CD4-positive, alpha-beta T cell (primary cell): ENCODE measurements around the gene PTDSS2. TPM values are rescaled to one million over a fixed set of nuclear protein-coding genes. Genes with fewer than 3 reads are reported as not detected.

Experiments used
- ATAC-seq: fragments of 200-7000 bp; cut with Tn5 transposase; one replicate; pipeline ENCODE4 v1.10.0; 2022; ENCODE audit warnings: mild to moderate bottlenecking; ENCODE audit not compliant: poor library complexity
- CTCF ChIA-PET: fragments of 350-600 bp; sonication (Branson Sonifier 250); formaldehyde crosslinking; loops from one replicate; lab custom pipeline; 2021; ENCODE audit warnings: antibody characterized with exemption, inconsistent platforms; lab: Charles Lee
- POLR2A ChIA-PET: fragments of 350-600 bp; sonication (Branson Sonifier 250); formaldehyde crosslinking; loops from one replicate; lab custom pipeline; 2021; ENCODE audit warnings: antibody characterized with exemption, inconsistent platforms; lab: Charles Lee
- DNase-seq, 14 experiments: peaks; one replicate each; pipeline ENCODE4 v3.0.0-alpha.2; 2013 to 2020; ENCODE audit warnings: mixed read lengths in 2 of 14
- H3K27ac ChIP-seq, 2 donors: one replicate each; pipeline versions ENCODE4 v1.5.1 to v1.7.0; 2013; ENCODE audit warnings: low read length in 2 of 2, low read depth in 1 of 2, mild to moderate bottlenecking in 1 of 2
- H3K27me3 ChIP-seq, 2 experiments: 1 replicate in 1 of 2; 2 replicates in 1 of 2; pipeline versions ENCODE4 v1.6.1 to v1.7.0; 2013; ENCODE audit warnings: low read length in 2 of 2, control low read depth in 1 of 2, mild to moderate bottlenecking in 1 of 2, moderate library complexity in 1 of 2; ENCODE audit not compliant: insufficient read depth in 2 of 2, control insufficient read depth in 1 of 2
- H3K36me3 ChIP-seq: one replicate; pipeline ENCODE4 v1.6.1; 2013; ENCODE audit warnings: low read length, control low read depth; ENCODE audit not compliant: insufficient read depth
- H3K4me1 ChIP-seq: one replicate; pipeline ENCODE4 v1.6.1; 2013; ENCODE audit warnings: low read length, control low read depth; ENCODE audit not compliant: insufficient read depth
- H3K4me3 ChIP-seq: one replicate; pipeline ENCODE4 v1.5.1; 2013; ENCODE audit warnings: mild to moderate bottlenecking, low read length, moderate library complexity
- H3K9me3 ChIP-seq, 2 experiments: 1 replicate in 1 of 2; 2 replicates in 1 of 2; pipeline versions ENCODE4 v1.6.1 to v1.7.0; 2013; ENCODE audit warnings: low read length in 2 of 2, mild to moderate bottlenecking in 2 of 2, control low read depth in 1 of 2, moderate library complexity in 1 of 2; ENCODE audit not compliant: control insufficient read depth in 1 of 2, insufficient read depth in 1 of 2
- H3K27ac Mint-ChIP-seq: one replicate; pipeline ENCODE4 v1.8.0; 2020; ENCODE audit warnings: mixed read lengths
- H3K27me3 Mint-ChIP-seq: one replicate; pipeline ENCODE4 v1.8.0; 2021; ENCODE audit warnings: mixed read lengths
- H3K36me3 Mint-ChIP-seq: one replicate; pipeline ENCODE4 v1.8.0; 2021; ENCODE audit warnings: low read depth, mixed read lengths
- H3K4me1 Mint-ChIP-seq: one replicate; pipeline ENCODE4 v1.8.0; 2021; ENCODE audit warnings: low read depth, mixed read lengths
- H3K4me3 Mint-ChIP-seq: one replicate; pipeline ENCODE4 v1.8.0; 2020; ENCODE audit warnings: mild to moderate bottlenecking, mixed read lengths
- H3K9me3 Mint-ChIP-seq: one replicate; pipeline ENCODE4 v1.8.0; 2020; ENCODE audit warnings: mixed read lengths
- intact Hi-C, 2 experiments: fragments of 100-400 bp; cut with DNase I in 1 of 2; cut with micrococcal nuclease in 1 of 2; formaldehyde crosslinking; loops; one replicate each; pipeline versions ENCODE4 v1.15.1 to v1.9.0; 2023 to 2025; cut with DNase I, micrococcal nuclease
- total RNA-seq, 174 experiments: library from RNA in 2 of 174; stranded (reverse) in 2 of 174; gene quantifications; one replicate each; pipeline ENCODE4 v1.2.3 and lab custom pipeline; 2021 to 2026
- TF ChIP-seq, protein P1 (sequence below): fragments of 200-600 bp; IDR thresholded peaks from one replicate; pipeline ENCODE4 v1.8.0; 2022; ENCODE audit warnings: antibody characterized with exemption, mild to moderate bottlenecking

The PTDSS2 gene
- total RNA-seq, 2 experiments from 2014 or later = 15.2 to 18.4 TPM

DNA sequence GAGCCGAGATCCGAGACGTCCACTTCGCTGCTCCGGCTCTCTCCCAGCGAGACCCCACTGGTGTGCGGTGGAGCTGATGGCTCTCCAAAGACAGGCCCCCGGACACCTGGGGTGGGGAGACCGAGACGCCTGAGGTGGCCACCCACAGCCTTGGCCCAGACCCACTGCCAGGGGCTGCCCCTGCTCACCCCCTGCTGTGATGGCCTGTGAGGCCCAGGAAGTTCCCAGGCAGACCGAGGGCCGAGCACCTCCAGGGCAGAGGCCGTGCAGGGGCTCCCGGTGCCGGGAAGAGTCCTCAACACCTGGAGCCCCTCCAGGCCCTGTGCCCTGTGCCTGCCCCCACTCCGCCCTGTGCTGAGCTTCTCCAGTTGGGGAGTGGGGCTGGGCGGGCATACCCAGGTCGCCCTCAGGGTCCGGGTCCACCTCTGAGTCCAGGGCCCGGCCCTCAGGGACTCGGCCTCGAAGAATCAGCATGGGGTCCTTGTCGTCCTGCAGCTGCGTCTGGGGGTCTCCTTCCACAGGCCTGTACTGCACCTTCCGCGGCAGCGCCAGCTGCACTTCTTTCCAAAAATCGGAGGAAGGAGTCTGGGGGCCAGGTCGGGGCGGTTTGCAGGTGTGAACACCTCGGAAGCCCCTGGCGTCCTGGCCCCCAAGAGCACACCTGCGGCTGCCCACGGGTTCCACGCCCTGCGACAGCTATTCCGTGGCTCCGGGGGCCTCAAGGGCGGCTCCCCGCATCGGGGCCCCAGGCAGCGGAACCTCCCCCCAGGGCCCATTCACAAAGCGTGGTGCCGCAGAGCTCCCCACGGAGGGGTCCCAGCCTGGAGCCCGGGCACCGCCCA, 43.9 kb upstream of the PTDSS2 start:
- TF ChIP-seq, protein P1, sequence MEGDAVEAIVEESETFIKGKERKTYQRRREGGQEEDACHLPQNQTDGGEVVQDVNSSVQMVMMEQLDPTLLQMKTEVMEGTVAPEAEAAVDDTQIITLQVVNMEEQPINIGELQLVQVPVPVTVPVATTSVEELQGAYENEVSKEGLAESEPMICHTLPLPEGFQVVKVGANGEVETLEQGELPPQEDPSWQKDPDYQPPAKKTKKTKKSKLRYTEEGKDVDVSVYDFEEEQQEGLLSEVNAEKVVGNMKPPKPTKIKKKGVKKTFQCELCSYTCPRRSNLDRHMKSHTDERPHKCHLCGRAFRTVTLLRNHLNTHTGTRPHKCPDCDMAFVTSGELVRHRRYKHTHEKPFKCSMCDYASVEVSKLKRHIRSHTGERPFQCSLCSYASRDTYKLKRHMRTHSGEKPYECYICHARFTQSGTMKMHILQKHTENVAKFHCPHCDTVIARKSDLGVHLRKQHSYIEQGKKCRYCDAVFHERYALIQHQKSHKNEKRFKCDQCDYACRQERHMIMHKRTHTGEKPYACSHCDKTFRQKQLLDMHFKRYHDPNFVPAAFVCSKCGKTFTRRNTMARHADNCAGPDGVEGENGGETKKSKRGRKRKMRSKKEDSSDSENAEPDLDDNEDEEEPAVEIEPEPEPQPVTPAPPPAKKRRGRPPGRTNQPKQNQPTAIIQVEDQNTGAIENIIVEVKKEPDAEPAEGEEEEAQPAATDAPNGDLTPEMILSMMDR = no peak
- intact Hi-C loops = loop anchor here (1.0 to 5.0 kb wide), 5 partner anchors 42 to 171 kb away; partner anchors contain the start of genes RNH1 (in 2 of the 2), PHRF1 (in 1 of the 2), PSMD13 (in 1 of the 2) and PTDSS2 (in 1 of the 2)
- H3K36me3 Mint-ChIP-seq = peaks cover 4% of the 10 kb centered on the region
- H3K4me3 Mint-ChIP-seq = peak overlapping the region; percentile 34
- peaks cover 17% of the 10 kb centered on the region for H3K36me3 ChIP-seq
- peaks cover 44% of the 10 kb centered on the region for H3K4me1 ChIP-seq
- peaks cover 8% of the 10 kb centered on the region for H3K4me1 Mint-ChIP-seq
- ATAC-seq = no peak
- H3K4me3 ChIP-seq = peak overlapping the region; percentile 39
- no peaks in the 10 kb centered on the region for H3K27me3 Mint-ChIP-seq
- CTCF ChIA-PET = interaction anchor here (1.2 to 4.3 kb wide), 8 partner anchors 9 to 155 kb away, joined by 3 to 39 read pairs (median 7); partner anchors contain the start of genes PTDSS2 and SIGIRR
- peak overlapping the region; percentile 55 to 67 for H3K27ac ChIP-seq
- H3K9me3 Mint-ChIP-seq = no peaks in the 10 kb centered on the region
- peak overlapping the region; percentile 61 for H3K27ac Mint-ChIP-seq
- no peak for DNase-seq
- no peaks in the 10 kb centered on the region for H3K9me3 ChIP-seq
- POLR2A ChIA-PET = interaction anchor here (0.6 to 7.3 kb wide), 18 partner anchors 9 to 413 kb away, joined by 3 to 88 read pairs (median 5); partner anchors contain the start of genes BET1L, PNPLA2, PTDSS2 and RIC8A
- H3K27me3 ChIP-seq = no peaks in the 10 kb centered on the region

DNA sequence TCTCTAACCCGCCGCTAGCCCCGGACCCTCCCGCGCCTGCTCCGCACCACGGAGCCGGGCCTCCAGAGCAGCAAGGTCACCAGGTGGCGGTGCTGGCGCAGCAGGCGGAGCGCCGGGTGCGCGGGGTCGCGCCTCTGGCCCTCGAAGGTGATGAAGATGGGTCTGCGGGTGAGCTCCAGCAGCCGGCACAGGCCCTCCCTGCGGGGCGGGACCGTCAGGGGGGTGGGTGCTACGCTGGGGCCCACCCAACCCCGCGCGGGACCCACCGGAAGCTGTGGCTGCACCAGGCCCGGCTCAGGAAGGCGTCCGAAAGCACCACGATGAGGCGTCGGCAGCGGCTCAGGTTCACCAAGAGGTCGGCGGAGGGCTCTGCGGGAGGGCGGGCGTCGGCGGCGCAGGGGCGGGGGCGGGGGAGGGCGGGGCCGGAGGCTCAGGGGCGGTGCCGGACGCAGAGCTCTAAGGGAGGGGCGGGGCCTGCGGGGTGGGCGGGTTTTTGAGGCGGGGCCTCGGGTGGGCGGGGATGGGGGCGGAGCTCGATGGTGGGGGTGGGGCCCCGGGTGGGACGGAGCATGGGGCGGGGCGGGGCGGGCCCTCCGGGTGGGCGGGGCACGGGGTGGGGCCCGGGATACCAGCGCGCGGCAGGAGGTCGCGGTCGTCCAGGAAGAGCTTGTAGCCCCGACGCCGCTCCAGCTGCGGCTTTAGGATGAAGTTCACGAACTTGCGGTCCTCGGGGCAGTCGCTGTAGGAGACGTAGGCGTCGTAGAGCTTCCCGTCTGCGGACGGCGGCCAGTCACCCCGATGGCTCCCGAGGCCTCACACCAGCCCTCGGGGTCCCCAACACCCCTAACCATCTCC, 43.1 kb upstream of the PTDSS2 start:
- peak overlapping the region; percentile 39 for H3K4me3 ChIP-seq
- Mint-ChIP-seq H3K36me3 (peaks cover 4% of the 10 kb centered on the region), H3K4me1 (peaks cover 8% of the 10 kb centered on the region), H3K4me3 (no peak overlapping the region), H3K27ac (peak overlapping the region; percentile 76), H3K27me3 (no peaks in the 10 kb centered on the region), H3K9me3 (no peaks in the 10 kb centered on the region)
- peak; percentile 84 to 97 (median 91) for DNase-seq
- intact Hi-C loops = loop anchor here (1.0 to 5.0 kb wide), 6 partner anchors 41 to 200 kb away; partner anchors contain the start of genes RNH1 (in 2 of the 2), BET1L (in 1 of the 2), PHRF1 (in 1 of the 2) and PSMD13 (in 1 of the 2)
- no peaks in the 10 kb centered on the region for H3K27me3 ChIP-seq
- H3K36me3 ChIP-seq = peaks cover 17% of the 10 kb centered on the region
- TF ChIP-seq, protein P1 = peak; percentile 40
- peaks cover 45% of the 10 kb centered on the region for H3K4me1 ChIP-seq
- peak overlapping the region; percentile 64 to 67 for H3K27ac ChIP-seq
- ChIA-PET POLR2A (interaction anchor here (0.6 to 7.3 kb wide), 24 partner anchors 9 to 412 kb away, joined by 3 to 88 read pairs (median 4); partner anchors contain the start of genes BET1L, PNPLA2, PSMD13 and PTDSS2), CTCF (interaction anchor here (0.9 to 4.3 kb wide), 9 partner anchors 9 to 156 kb away, joined by 3 to 39 read pairs (median 5); partner anchors contain the start of genes PTDSS2 and SIGIRR)
- peak; percentile 84 for ATAC-seq
- H3K9me3 ChIP-seq = no peaks in the 10 kb centered on the region
